ENCODE results near the gene LILRA6. TPM values are rescaled to one million over a fixed set of nuclear protein-coding genes. Genes with fewer than 3 reads are reported as not detected.
A peak's percentile ranks its signal among the peaks of the same experiment; 100 is the strongest.

The LILRA6 gene
- total RNA-seq, 6 donors from 2014 or later: 4.0 to 38.3 (median 15.2) TPM

DNA sequence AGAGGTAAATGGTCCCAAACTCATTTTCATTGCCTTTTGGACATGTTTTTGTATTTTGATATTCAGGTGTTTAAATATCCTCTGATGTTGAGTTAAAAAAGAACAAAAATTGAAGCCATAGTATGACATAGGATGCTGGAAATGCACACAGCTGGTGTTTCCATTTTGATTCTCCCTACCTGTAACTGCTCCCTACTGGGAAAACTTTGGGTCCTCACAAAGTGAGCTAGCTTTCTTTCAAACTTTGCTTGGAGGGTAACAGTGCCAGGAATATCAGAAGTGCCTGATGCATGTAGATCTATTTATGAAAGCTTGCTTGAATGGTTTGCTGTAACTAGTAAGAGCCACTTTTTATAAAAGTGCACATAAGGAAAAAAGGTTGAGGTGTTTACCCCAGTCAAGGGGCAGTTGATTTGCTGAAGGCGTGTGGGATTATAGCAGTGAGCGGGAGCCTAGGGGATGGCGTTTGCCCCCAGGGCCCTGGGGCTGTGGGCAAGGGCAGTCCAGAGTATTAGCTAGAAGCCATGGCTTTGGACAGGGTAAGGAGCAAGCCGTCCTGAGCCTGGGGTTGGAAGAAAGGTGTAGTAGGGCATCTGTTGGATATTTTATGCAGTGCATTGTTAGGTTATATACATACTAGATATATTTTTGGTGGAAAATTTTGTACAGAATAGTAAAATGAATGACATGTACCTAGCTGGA lies 37.7 kb downstream of the LILRA6 start:
- Histone ChIP-seq H3K9me3 (no peaks in the 10 kb centered on the region), H3K4me3 (peak overlapping the region in 1 of 4 donors; percentile 86), H3K27me3 (no peaks in the 10 kb centered on the region), H3K27ac (peak overlapping the region; percentile 89 to 96 (median 95)), H3K4me1 (peaks cover 78 to 91% (median 89%) of the 10 kb centered on the region in 4 donors), H3K36me3 (peaks cover 3 to 75% (median 61%) of the 10 kb centered on the region in 4 donors)
- no peak for DNase-seq
- no peak for ATAC-seq (ENCODE audit: low FRiP score in 2 of 2)
- TF ChIP-seq EP300 (IDR thresholded peaks at IDR 0.05) (no peak), POLR2A (IDR thresholded peaks at IDR 0.05) (no peak), POLR2AphosphoS5 (IDR thresholded peaks at IDR 0.05) (no peak)
- TF ChIP-seq, protein P1, sequence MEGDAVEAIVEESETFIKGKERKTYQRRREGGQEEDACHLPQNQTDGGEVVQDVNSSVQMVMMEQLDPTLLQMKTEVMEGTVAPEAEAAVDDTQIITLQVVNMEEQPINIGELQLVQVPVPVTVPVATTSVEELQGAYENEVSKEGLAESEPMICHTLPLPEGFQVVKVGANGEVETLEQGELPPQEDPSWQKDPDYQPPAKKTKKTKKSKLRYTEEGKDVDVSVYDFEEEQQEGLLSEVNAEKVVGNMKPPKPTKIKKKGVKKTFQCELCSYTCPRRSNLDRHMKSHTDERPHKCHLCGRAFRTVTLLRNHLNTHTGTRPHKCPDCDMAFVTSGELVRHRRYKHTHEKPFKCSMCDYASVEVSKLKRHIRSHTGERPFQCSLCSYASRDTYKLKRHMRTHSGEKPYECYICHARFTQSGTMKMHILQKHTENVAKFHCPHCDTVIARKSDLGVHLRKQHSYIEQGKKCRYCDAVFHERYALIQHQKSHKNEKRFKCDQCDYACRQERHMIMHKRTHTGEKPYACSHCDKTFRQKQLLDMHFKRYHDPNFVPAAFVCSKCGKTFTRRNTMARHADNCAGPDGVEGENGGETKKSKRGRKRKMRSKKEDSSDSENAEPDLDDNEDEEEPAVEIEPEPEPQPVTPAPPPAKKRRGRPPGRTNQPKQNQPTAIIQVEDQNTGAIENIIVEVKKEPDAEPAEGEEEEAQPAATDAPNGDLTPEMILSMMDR (IDR thresholded peaks at IDR 0.05): no peak
- WGBS, 2 donors: 68 to 76% methylated on average over 4 of the region's 4 CpGs

DNA sequence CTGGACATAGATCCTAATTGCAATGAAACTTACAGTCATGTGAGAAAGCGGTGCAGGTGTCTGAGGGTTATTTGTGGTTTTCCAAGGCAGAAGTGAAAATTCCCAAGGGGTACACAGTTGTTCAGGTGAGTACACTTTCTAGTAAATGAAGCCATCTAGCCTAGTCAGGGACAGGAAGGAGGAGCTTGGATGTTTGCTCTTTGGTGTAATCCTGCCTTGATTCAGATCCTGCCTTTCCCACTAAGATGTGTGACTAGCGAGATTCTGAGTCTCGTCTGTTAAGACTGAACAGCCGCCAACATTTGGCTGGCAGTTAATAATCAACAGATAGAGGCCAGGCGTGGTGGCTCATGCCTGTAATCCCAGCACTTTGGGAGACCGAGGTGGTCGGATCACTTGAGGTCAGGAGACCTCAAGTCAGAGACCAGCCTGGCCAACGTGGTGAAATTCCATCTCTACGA lies 39.4 kb downstream of the LILRA6 start:
- no peak for DNase-seq
- ATAC-seq (ENCODE audit: low FRiP score in 2 of 2): no peak

DNA sequence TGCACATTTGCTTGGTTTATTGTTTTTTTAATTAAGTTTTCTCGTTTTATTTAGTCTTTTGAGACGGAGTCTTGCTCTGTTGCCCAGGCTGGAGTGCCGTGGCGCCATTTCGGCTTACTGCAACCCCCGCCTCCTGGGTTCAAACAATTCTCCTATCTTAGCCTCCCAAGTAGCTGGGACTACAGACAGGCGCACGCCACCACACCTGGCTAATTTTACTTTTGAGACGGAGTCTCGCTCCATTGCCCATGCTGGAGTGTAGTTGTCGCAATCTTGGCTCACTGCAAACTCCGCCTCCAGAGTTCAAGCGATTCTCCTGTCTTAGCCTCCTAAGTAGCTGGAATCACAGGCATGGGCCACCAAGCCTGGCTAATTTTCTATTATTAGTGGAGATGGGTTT lies 40.6 kb downstream of the LILRA6 start:
- Histone ChIP-seq H3K36me3 (peaks cover 3 to 57% (median 53%) of the 10 kb centered on the region in 4 donors), H3K4me1 (peaks cover 54 to 66% (median 64%) of the 10 kb centered on the region in 4 donors), H3K27me3 (no peaks in the 10 kb centered on the region), H3K27ac (peak overlapping the region; percentile 89 to 96 (median 96)), H3K4me3 (peak overlapping the region; percentile 65 to 86 (median 72)), H3K9me3 (no peaks in the 10 kb centered on the region)
- 52 to 72% methylated on average over 13 of the region's 13 CpGs for WGBS, 2 donors
- ATAC-seq (ENCODE audit: low FRiP score in 2 of 2) (no peak), DNase-seq (no peak)
- TF ChIP-seq EP300 (IDR thresholded peaks at IDR 0.05) (no peak), POLR2A (IDR thresholded peaks at IDR 0.05) (no peak), POLR2AphosphoS5 (IDR thresholded peaks at IDR 0.05) (no peak)
- TF ChIP-seq, protein P1 (IDR thresholded peaks at IDR 0.05): no peak

More for the DNA sequence above, 39.4 kb downstream of the LILRA6 start:
- WGBS, 2 donors: 49 to 70% methylated on average over 8 to 9 of the region's 9 CpGs
- Histone ChIP-seq H3K27me3 (no peaks in the 10 kb centered on the region), H3K4me3 (peak overlapping the region in 2 of 4 donors; percentile 9 to 86), H3K4me1 (peaks cover 64 to 78% (median 75%) of the 10 kb centered on the region in 4 donors), H3K36me3 (peaks cover 3 to 69% (median 61%) of the 10 kb centered on the region in 4 donors), H3K27ac (peak overlapping the region; percentile 89 to 96 (median 95)), H3K9me3 (no peaks in the 10 kb centered on the region)
- TF ChIP-seq EP300 (IDR thresholded peaks at IDR 0.05) (no peak), POLR2AphosphoS5 (IDR thresholded peaks at IDR 0.05) (no peak), POLR2A (IDR thresholded peaks at IDR 0.05) (no peak)
- TF ChIP-seq, protein P1 (IDR thresholded peaks at IDR 0.05): no peak

DNA sequence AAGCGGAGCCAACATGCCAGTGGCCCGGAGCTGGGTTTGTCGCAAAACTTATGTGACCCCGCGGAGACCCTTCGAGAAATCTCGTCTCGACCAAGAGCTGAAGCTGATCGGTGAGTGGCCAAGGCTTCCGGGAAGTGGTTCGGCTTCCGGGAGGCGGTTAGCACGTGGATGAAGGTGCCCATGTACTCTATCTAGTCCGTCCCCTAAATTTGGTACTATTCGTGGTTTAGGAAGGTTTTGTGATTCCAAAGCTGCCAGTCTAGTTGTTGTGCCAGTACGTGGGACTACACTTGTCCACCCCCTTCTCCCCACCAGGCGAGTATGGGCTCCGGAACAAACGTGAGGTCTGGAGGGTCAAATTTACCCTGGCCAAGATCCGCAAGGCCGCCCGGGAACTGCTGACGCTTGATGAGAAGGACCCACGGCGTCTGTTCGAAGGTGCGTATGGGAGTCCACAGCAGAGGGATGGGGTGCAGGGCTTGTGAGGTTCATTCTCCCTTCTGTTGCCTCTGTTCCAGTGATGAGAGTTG lies 41.4 kb downstream of the LILRA6 start:
- Histone ChIP-seq H3K27me3 (no peaks in the 10 kb centered on the region), H3K27ac (peak overlapping the region; percentile 89 to 96 (median 96)), H3K4me3 (peak overlapping the region; percentile 65 to 86 (median 72)), H3K36me3 (peaks cover 2 to 49% (median 46%) of the 10 kb centered on the region in 4 donors), H3K9me3 (no peaks in the 10 kb centered on the region), H3K4me1 (peaks cover 48 to 59% (median 56%) of the 10 kb centered on the region in 4 donors)
- DNase-seq: no peak
- TF ChIP-seq, protein P1 (IDR thresholded peaks at IDR 0.05): no peak
- TF ChIP-seq POLR2A (IDR thresholded peaks at IDR 0.05): no peak
- no peak for TF ChIP-seq POLR2AphosphoS5 (IDR thresholded peaks at IDR 0.05)
- TF ChIP-seq EP300 (IDR thresholded peaks at IDR 0.05): no peak
- WGBS, 2 donors: 1% methylated on average over 28 of the region's 28 CpGs; no CpG with 5 or more reads in 1 of the 2 donors
- ATAC-seq (ENCODE audit: low FRiP score in 2 of 2): no peak
